ENCODE data around the gene FAM237B. TPM values are rescaled to one million over a fixed set of nuclear protein-coding genes. Genes with fewer than 3 reads are reported as not detected.
A peak's percentile ranks its signal among the peaks of the same experiment; 100 is the strongest.

Gene FAM237B
- total and polyA plus RNA-seq, 9 of the 15 experiments (the other 6 are each of a cell fraction or from before 2014, with no cell fraction given): not detected

- TF ChIP-seq UBTF (IDR thresholded peaks at IDR 0.05; ENCODE audit: borderline replicate concordance in 1 of 2, low read depth in 2 of 2, low read length in 2 of 2) (0 out of 4 replicates have a peak, but pooled peaks of 1 of the 2 experiments have one; percentile 24), SPI1 (IDR thresholded peaks at IDR 0.05; ENCODE audit: borderline replicate concordance, low read depth, low read length) (peak; percentile 53; the same call in 1 of the 2 replicates), MYNN (IDR thresholded peaks at IDR 0.05) (no peak), MYNN (CRISPR knock-in tag; IDR thresholded peaks at IDR 0.05) (no peak), CBFA2T2 (conservative IDR thresholded peaks at IDR 0.05) (no peak), PKNOX1 (IDR thresholded peaks at IDR 0.05) (peak; percentile 38), MTA2 (IDR thresholded peaks at IDR 0.05; ENCODE audit: low read depth) (peak; percentile 19; the same call in 1 of the 2 replicates), FOXK2 (conservative IDR thresholded peaks at IDR 0.05 in 1 of 2, IDR thresholded peaks at IDR 0.05 in 1 of 2; ENCODE audit: low read depth in 2 of 2) (peak; percentile 97 to 98), BCL6 (CRISPR knock-in tag; IDR thresholded peaks at IDR 0.05) (no peak), ATF3 (IDR thresholded peaks at IDR 0.05) (peak; percentile 54; the same call in 1 of the 2 replicates), ATF3 (CRISPR knock-in tag; conservative IDR thresholded peaks at IDR 0.05) (0 out of 2 replicates have a peak, but pooled peaks have one; percentile 43), KDM4B (IDR thresholded peaks at IDR 0.05; ENCODE audit: borderline replicate concordance in 2 of 2, low read depth in 1 of 2) (peak in 1 of 2 experiments; percentile 87; a peak in 1 of 4 replicates), AFF4 (CRISPR knock-in tag; IDR thresholded peaks at IDR 0.05) (peak; percentile 74), CTCFL (IDR thresholded peaks at IDR 0.05; ENCODE audit: borderline replicate concordance, insufficient read depth, low read depth, low read length, poor library complexity, severe bottlenecking) (peak; percentile 67), NFE2 (IDR thresholded peaks at IDR 0.05; ENCODE audit: low read depth) (0 out of 2 replicates have a peak, but pooled peaks have one; percentile 2), SREBF1 (IDR thresholded peaks at IDR 0.05; ENCODE audit: borderline replicate concordance, low read depth, low read length) (no peak)
Observed at GRCh38 chr7:90346336-90347125, 25.4 kb upstream of the FAM237B start, which contains the start of gene GTPBP10 (continued).
